ENCODE results near the gene STXBP6.

- TF ChIP-seq, protein P1, sequence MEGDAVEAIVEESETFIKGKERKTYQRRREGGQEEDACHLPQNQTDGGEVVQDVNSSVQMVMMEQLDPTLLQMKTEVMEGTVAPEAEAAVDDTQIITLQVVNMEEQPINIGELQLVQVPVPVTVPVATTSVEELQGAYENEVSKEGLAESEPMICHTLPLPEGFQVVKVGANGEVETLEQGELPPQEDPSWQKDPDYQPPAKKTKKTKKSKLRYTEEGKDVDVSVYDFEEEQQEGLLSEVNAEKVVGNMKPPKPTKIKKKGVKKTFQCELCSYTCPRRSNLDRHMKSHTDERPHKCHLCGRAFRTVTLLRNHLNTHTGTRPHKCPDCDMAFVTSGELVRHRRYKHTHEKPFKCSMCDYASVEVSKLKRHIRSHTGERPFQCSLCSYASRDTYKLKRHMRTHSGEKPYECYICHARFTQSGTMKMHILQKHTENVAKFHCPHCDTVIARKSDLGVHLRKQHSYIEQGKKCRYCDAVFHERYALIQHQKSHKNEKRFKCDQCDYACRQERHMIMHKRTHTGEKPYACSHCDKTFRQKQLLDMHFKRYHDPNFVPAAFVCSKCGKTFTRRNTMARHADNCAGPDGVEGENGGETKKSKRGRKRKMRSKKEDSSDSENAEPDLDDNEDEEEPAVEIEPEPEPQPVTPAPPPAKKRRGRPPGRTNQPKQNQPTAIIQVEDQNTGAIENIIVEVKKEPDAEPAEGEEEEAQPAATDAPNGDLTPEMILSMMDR (IDR thresholded peaks at IDR 0.05; ENCODE audit: low read depth, low read length) = no peak
- no peak for TF ChIP-seq POLR2A (IDR thresholded peaks at IDR 0.05; ENCODE audit: extremely low read depth, insufficient read length)
- TF ChIP-seq MYC (IDR thresholded peaks at IDR 0.05; ENCODE audit: low read depth, low read length) = no peak
Observed at GRCh38 chr14:24839617-24840203, 210.2 kb downstream of the STXBP6 start.

Measured in NB4 (cell line).